PC-3 (cell line): ENCODE results near the gene BICD2. TPM values are rescaled to one million over a fixed set of nuclear protein-coding genes. Genes with fewer than 3 reads are reported as not detected.
A peak's percentile ranks its signal among the peaks of the same experiment; 100 is the strongest.

Source experiments
- ATAC-seq: fragments of 200-7000 bp; cut with Tn5 transposase; 2 replicates; pipeline ENCODE4 v1.9.1; 2020; ENCODE audit warnings: mild to moderate bottlenecking, moderate library complexity
- BruUV-seq: library from RNA; stranded (reverse); fragments of 400-500 nt; replicated peaks from 2 replicates; lab custom pipeline; 2021; lab: Mats Ljungman, UMichigan
- CTCF ChIA-PET: fragments of 300-600 bp; sonication (Branson Sonifier 250); formaldehyde crosslinking; loops from one replicate; lab custom pipeline; 2022; ENCODE audit warnings: antibody characterized with exemption; lab: Charles Lee
- POLR2A ChIA-PET: fragments of 300-600 bp; sonication (Branson Sonifier 250); formaldehyde crosslinking; loops from one replicate; lab custom pipeline; 2022; ENCODE audit warnings: antibody characterized with exemption; ENCODE audit not compliant: unreplicated experiment; lab: Charles Lee
- DNase-seq: peaks from one replicate; pipeline ENCODE4 v3.0.0-alpha.2; 2015
- H2AFZ ChIP-seq: fragments of 300-600 bp; sonication (generic); 2 replicates; pipeline ENCODE4 v1.6.0; 2016; ENCODE audit warnings: antibody characterized with exemption, low read length
- H3F3A ChIP-seq: fragments of 300-600 bp; sonication (generic); one replicate; pipeline ENCODE4 v1.6.0; 2017; ENCODE audit warnings: antibody characterized with exemption, low read length, control low read depth, mild to moderate bottlenecking; ENCODE audit not compliant: unreplicated experiment
- H3K27ac ChIP-seq: fragments of 300-600 bp; sonication (generic); 2 replicates; pipeline ENCODE4 v1.5.1; 2016; ENCODE audit warnings: mild to moderate bottlenecking, low read length
- H3K27me3 ChIP-seq: fragments of 300-600 bp; sonication (generic); 2 replicates; pipeline ENCODE4 v1.6.1; 2016; ENCODE audit warnings: low read length, mixed read lengths
- H3K36me3 ChIP-seq: fragments of 300-600 bp; sonication (generic); 2 replicates; pipeline ENCODE4 v1.6.1; 2016; ENCODE audit warnings: low read depth, mixed run types, low read length, mixed read lengths
- H3K4me1 ChIP-seq: fragments of 300-600 bp; sonication (generic); 2 replicates; pipeline ENCODE4 v1.5.1; 2016; ENCODE audit warnings: low read length; ENCODE audit not compliant: insufficient read depth
- H3K4me2 ChIP-seq: fragments of 300-600 bp; sonication (generic); 2 replicates; pipeline ENCODE4 v1.6.0; 2016; ENCODE audit warnings: low read length
- H3K4me3 ChIP-seq: fragments of 300-600 bp; sonication (generic); 2 replicates; pipeline ENCODE4 v1.5.1; 2016; ENCODE audit warnings: mild to moderate bottlenecking, low read length, mixed read lengths
- H3K79me2 ChIP-seq: fragments of 300-600 bp; sonication (generic); 2 replicates; pipeline ENCODE4 v1.6.1; 2017; ENCODE audit warnings: low read length, mixed read lengths
- H3K9ac ChIP-seq: fragments of 300-600 bp; sonication (generic); 2 replicates; pipeline ENCODE4 v1.6.0; 2016; ENCODE audit warnings: mild to moderate bottlenecking, low read length
- H3K9me2 ChIP-seq: fragments of 300-600 bp; sonication (generic); replicated peaks from 2 replicates; pipeline ENCODE4 v1.6.1; 2016; ENCODE audit warnings: mixed run types, low read length, mixed read lengths
- H3K9me3 ChIP-seq: fragments of 300-600 bp; sonication (generic); 2 replicates; pipeline ENCODE4 v1.6.1; 2016; ENCODE audit warnings: low read length, mixed read lengths
- H4K20me1 ChIP-seq: fragments of 300-600 bp; sonication (generic); 2 replicates; pipeline ENCODE4 v1.6.1; 2016; ENCODE audit warnings: low read length, mixed read lengths
- CTCF ChIP-seq: fragments of 300-600 bp; sonication (generic); conservative IDR thresholded peaks from 2 replicates; pipeline ENCODE4 v1.5.1; 2017; ENCODE audit warnings: antibody characterized with exemption, low read depth, mild to moderate bottlenecking, low read length
- EZH2 ChIP-seq: fragments of 300-600 bp; sonication (generic); IDR thresholded peaks from one replicate; pipeline ENCODE4 v1.6.1; 2017; ENCODE audit warnings: antibody characterized with exemption, mild to moderate bottlenecking, low read length; ENCODE audit not compliant: unreplicated experiment
- EZH2phosphoT487 ChIP-seq: fragments of 300-600 bp; sonication (generic); IDR thresholded peaks from 2 replicates; pipeline ENCODE4 v1.6.1; 2018; ENCODE audit warnings: mild to moderate bottlenecking, antibody characterized with exemption, low read length, borderline replicate concordance
- intact Hi-C: fragments of 100-400 bp; cut with micrococcal nuclease; formaldehyde crosslinking; loops from 2 replicates; pipeline ENCODE4 v1.9.0; 2023
- total RNA-seq: library from RNA; depleted of rRNA; stranded (reverse); fragments of >200 nt; gene quantifications from 2 replicates; pipeline ENCODE4 v1.2.3, GENCODE V29; 2014

Gene BICD2
- total RNA-seq, 1 experiment from 2014 or later, result 26.3 TPM

GRCh38 chr9:92668746-92669526, 95.7 kb downstream of the BICD2 start:
- H3K4me3 ChIP-seq, result peak overlapping the region; percentile 95
- ChIA-PET POLR2A (no interaction called here), CTCF (no interaction called here)
- no peaks in the 10 kb centered on the region for H3K9me3 ChIP-seq
- H3K4me1 ChIP-seq, result peaks cover 17% of the 10 kb centered on the region
- H2AFZ ChIP-seq, result peak overlapping the region; percentile 49
- H3F3A ChIP-seq, result no peaks in the 10 kb centered on the region
- intact Hi-C loops, result no loop called here
- DNase-seq (peak; percentile 50), ATAC-seq (peak; percentile 35)
- no peaks in the 10 kb centered on the region for H4K20me1 ChIP-seq
- H3K36me3 ChIP-seq, result no peaks in the 10 kb centered on the region
- H3K27ac ChIP-seq, result peak overlapping the region; percentile 57
- no peaks in the 10 kb centered on the region for H3K9me2 ChIP-seq
- H3K4me2 ChIP-seq, result peak overlapping the region; percentile 96
- H3K27me3 ChIP-seq, result no peaks in the 10 kb centered on the region
- BruUV-seq, result TSS peak; percentile 52
- H3K79me2 ChIP-seq, result peaks cover 68% of the 10 kb centered on the region
- H3K9ac ChIP-seq, result peak overlapping the region; percentile 85
- no peak for TF ChIP-seq EZH2phosphoT487
- TF ChIP-seq EZH2, result no peak
- no peak for TF ChIP-seq CTCF

GRCh38 chr9:92666912-92667532, 97.6 kb downstream of the BICD2 start:
- H2AFZ ChIP-seq, result no peak overlapping the region
- CTCF ChIA-PET, result no interaction called here
- no TSS peak for BruUV-seq

More at GRCh38 chr9:92666912-92667532, 97.6 kb downstream of the BICD2 start:
- no peak overlapping the region for H3K4me2 ChIP-seq
- peaks cover 17% of the 10 kb centered on the region for H3K4me1 ChIP-seq
- H3K27ac ChIP-seq, result no peak overlapping the region
- H3K79me2 ChIP-seq, result peaks cover 87% of the 10 kb centered on the region
- TF ChIP-seq CTCF (no peak), EZH2phosphoT487 (no peak), EZH2 (no peak)
- intact Hi-C loops, result no loop called here
- POLR2A ChIA-PET, result no interaction called here
- H3K27me3 ChIP-seq, result no peaks in the 10 kb centered on the region
- no peaks in the 10 kb centered on the region for H3F3A ChIP-seq
- peaks cover 7% of the 10 kb centered on the region; the same call in 1 of the 2 replicates for H4K20me1 ChIP-seq
- DNase-seq (no peak), ATAC-seq (no peak)
- H3K9me3 ChIP-seq, result no peaks in the 10 kb centered on the region
- no peak overlapping the region for H3K4me3 ChIP-seq
- H3K9ac ChIP-seq, result no peak overlapping the region
- H3K36me3 ChIP-seq, result peaks cover 4% of the 10 kb centered on the region; the same call in 1 of the 2 replicates
- no peaks in the 10 kb centered on the region for H3K9me2 ChIP-seq
